WTC11 (cell line): ENCODE data around the gene COL4A2.

Experiments used
- KAT7 ChIP-seq: sonication (generic); formaldehyde crosslinking; IDR thresholded peaks from 2 replicates; pipeline ENCODE4 v1.8.1; 2023; ENCODE audit warnings: missing genetic modification reagents, mild to moderate bottlenecking, borderline replicate concordance
- RELA ChIP-seq: sonication (generic); formaldehyde crosslinking; IDR thresholded peaks from 2 replicates; pipeline ENCODE4 v1.8.1; 2022; ENCODE audit warnings: missing genetic modification reagents, mild to moderate bottlenecking, borderline replicate concordance
- TF ChIP-seq, protein P1 (sequence below): fragments of 200-600 bp; IDR thresholded peaks from 2 replicates; pipeline ENCODE4 v1.8.0; 2022; ENCODE audit warnings: antibody characterized with exemption
- TF ChIP-seq, protein P2 (sequence below): fragments of 250-450 bp; sonication (Bioruptor Pico); IDR thresholded peaks from 2 replicates; pipeline ENCODE4 v2.1.2; 2022; ENCODE audit warnings: mild to moderate bottlenecking, moderate library complexity
- TF ChIP-seq, protein P3 (sequence below): sonication (generic); formaldehyde crosslinking; IDR thresholded peaks from 2 replicates; pipeline ENCODE4 v1.8.0; 2022; ENCODE audit warnings: mild to moderate bottlenecking, missing genetic modification reagents
- TF ChIP-seq, protein P4 (sequence below): sonication (generic); formaldehyde crosslinking; conservative IDR thresholded peaks from 2 replicates; pipeline ENCODE4 v1.8.1; 2022; ENCODE audit warnings: mild to moderate bottlenecking, missing genetic modification reagents
- TF ChIP-seq, protein P5 (sequence below): sonication (generic); formaldehyde crosslinking; IDR thresholded peaks from 2 replicates; pipeline ENCODE4 v1.8.1; 2023; ENCODE audit warnings: mild to moderate bottlenecking, missing genetic modification reagents, borderline replicate concordance

DNA sequence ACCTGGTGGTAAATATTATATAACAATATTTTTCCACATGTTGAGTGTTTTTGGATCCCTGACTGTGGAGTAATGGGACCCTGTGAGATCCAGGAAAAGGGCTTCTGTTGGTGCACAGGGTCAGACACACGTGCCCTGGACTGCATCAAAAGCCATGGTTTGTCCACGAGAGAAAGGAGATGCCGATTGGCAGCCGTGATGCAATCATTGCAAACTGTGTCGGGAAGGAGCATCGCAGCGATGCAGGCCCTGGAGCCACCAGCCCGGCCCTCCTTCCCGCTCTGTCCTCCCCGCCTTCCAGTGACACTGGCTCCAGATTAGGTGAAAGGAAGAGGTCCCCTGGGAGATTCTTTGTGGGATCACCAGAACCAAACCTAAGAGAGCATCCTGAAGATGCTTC is 9.1 kb downstream of the COL4A2 start:
- TF ChIP-seq, protein P1, sequence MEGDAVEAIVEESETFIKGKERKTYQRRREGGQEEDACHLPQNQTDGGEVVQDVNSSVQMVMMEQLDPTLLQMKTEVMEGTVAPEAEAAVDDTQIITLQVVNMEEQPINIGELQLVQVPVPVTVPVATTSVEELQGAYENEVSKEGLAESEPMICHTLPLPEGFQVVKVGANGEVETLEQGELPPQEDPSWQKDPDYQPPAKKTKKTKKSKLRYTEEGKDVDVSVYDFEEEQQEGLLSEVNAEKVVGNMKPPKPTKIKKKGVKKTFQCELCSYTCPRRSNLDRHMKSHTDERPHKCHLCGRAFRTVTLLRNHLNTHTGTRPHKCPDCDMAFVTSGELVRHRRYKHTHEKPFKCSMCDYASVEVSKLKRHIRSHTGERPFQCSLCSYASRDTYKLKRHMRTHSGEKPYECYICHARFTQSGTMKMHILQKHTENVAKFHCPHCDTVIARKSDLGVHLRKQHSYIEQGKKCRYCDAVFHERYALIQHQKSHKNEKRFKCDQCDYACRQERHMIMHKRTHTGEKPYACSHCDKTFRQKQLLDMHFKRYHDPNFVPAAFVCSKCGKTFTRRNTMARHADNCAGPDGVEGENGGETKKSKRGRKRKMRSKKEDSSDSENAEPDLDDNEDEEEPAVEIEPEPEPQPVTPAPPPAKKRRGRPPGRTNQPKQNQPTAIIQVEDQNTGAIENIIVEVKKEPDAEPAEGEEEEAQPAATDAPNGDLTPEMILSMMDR = no peak
- TF ChIP-seq, protein P2, sequence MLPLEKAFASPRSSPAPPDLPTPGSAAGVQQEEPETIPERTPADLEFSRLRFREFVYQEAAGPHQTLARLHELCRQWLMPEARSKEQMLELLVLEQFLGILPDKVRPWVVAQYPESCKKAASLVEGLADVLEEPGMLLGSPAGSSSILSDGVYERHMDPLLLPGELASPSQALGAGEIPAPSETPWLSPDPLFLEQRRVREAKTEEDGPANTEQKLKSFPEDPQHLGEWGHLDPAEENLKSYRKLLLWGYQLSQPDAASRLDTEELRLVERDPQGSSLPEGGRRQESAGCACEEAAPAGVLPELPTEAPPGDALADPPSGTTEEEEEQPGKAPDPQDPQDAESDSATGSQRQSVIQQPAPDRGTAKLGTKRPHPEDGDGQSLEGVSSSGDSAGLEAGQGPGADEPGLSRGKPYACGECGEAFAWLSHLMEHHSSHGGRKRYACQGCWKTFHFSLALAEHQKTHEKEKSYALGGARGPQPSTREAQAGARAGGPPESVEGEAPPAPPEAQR (CRISPR knock-in tag) = no peak
- TF ChIP-seq RELA (CRISPR knock-in tag) = no peak
- TF ChIP-seq, protein P3, sequence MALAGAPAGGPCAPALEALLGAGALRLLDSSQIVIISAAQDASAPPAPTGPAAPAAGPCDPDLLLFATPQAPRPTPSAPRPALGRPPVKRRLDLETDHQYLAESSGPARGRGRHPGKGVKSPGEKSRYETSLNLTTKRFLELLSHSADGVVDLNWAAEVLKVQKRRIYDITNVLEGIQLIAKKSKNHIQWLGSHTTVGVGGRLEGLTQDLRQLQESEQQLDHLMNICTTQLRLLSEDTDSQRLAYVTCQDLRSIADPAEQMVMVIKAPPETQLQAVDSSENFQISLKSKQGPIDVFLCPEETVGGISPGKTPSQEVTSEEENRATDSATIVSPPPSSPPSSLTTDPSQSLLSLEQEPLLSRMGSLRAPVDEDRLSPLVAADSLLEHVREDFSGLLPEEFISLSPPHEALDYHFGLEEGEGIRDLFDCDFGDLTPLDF (CRISPR knock-in tag) = no peak
- TF ChIP-seq KAT7 (CRISPR knock-in tag) = no peak
- TF ChIP-seq, protein P4, sequence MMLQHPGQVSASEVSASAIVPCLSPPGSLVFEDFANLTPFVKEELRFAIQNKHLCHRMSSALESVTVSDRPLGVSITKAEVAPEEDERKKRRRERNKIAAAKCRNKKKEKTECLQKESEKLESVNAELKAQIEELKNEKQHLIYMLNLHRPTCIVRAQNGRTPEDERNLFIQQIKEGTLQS (CRISPR knock-in tag) = no peak
- TF ChIP-seq, protein P5, sequence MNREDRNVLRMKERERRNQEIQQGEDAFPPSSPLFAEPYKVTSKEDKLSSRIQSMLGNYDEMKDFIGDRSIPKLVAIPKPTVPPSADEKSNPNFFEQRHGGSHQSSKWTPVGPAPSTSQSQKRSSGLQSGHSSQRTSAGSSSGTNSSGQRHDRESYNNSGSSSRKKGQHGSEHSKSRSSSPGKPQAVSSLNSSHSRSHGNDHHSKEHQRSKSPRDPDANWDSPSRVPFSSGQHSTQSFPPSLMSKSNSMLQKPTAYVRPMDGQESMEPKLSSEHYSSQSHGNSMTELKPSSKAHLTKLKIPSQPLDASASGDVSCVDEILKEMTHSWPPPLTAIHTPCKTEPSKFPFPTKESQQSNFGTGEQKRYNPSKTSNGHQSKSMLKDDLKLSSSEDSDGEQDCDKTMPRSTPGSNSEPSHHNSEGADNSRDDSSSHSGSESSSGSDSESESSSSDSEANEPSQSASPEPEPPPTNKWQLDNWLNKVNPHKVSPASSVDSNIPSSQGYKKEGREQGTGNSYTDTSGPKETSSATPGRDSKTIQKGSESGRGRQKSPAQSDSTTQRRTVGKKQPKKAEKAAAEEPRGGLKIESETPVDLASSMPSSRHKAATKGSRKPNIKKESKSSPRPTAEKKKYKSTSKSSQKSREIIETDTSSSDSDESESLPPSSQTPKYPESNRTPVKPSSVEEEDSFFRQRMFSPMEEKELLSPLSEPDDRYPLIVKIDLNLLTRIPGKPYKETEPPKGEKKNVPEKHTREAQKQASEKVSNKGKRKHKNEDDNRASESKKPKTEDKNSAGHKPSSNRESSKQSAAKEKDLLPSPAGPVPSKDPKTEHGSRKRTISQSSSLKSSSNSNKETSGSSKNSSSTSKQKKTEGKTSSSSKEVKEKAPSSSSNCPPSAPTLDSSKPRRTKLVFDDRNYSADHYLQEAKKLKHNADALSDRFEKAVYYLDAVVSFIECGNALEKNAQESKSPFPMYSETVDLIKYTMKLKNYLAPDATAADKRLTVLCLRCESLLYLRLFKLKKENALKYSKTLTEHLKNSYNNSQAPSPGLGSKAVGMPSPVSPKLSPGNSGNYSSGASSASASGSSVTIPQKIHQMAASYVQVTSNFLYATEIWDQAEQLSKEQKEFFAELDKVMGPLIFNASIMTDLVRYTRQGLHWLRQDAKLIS = no peak
